Transverse colon (tissue), 3 donors: ENCODE data around the gene TXNIP.

Source experiments
- CTCF ChIP-seq, 5 experiments: fragments of 200-600 bp in 3 of 5; fragments of 450-650 bp in 2 of 5; sonication (generic) in 3 of 5; IDR thresholded peaks; 1 replicate in 2 of 5; 2 replicates in 3 of 5; pipeline ENCODE4 v1.5.1; 2016 to 2017; ENCODE audit warnings: antibody characterized with exemption in 5 of 5, inconsistent platforms in 3 of 5, mild to moderate bottlenecking in 2 of 5, moderate library complexity in 1 of 5
- POLR2A ChIP-seq: fragments of 450-650 bp; IDR thresholded peaks from one replicate; pipeline ENCODE4 v1.6.1; 2016; ENCODE audit warnings: antibody characterized with exemption, mild to moderate bottlenecking, moderate library complexity

DNA sequence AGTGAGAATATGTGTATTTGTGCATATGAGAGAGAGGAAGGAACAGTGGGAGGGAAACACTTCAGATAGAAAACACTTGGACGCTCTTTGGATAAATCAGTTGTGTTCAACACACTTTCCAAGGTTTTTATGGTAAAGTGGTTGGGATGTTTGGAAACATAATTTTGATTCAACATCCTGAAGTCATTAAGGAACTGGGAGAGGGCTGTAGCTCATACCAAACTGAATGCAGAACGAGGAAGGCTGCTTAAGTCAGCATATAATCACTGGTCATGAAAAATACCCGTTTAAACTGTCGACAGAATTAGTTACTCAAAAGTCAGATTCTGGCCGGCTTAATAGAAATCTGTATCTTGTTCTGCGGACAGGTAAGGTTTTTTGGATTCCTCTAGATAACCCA lies 53.5 kb downstream of the TXNIP start:
- TF ChIP-seq CTCF (IDR thresholded peaks at IDR 0.05) (no peak), POLR2A (no peak)
